GM18499 (cell line): Measurements from ENCODE around the gene SERPINB1.

Experiments used
- ATAC-seq: cut with Tn5 transposase; IDR thresholded peaks from one replicate; pipeline ENCODE4 v1.9.1; 2021; ENCODE audit warnings: moderate number of reproducible peaks; ENCODE audit not compliant: insufficient read depth, unreplicated experiment

SERPINB1 gene

GRCh38 chr6:2851727-2852513, 10.3 kb upstream of the SERPINB1 start:
- ATAC-seq: no peak

GRCh38 chr6:2850538-2851113, 9.0 kb upstream of the SERPINB1 start:
- ATAC-seq: no peak

- no peak for ATAC-seq
Observed at GRCh38 chr6:2848851-2849250, 7.2 kb upstream of the SERPINB1 start.

GRCh38 chr6:2845880-2846208, 4.2 kb upstream of the SERPINB1 start:
- no peak for ATAC-seq

- no peak for ATAC-seq
Observed at GRCh38 chr6:2844008-2844407, 2.3 kb upstream of the SERPINB1 start.

- no peak for ATAC-seq
Observed at GRCh38 chr6:2843138-2843740, 1.6 kb upstream of the SERPINB1 start.

GRCh38 chr6:2842139-2842552, 483 bp upstream of the SERPINB1 start:
- ATAC-seq: no peak

- no peak for ATAC-seq
Observed at GRCh38 chr6:2840749-2841061, 958 bp downstream of the SERPINB1 start.

GRCh38 chr6:2839982-2840748, 1.5 kb downstream of the SERPINB1 start:
- no peak for ATAC-seq

GRCh38 chr6:2839195-2839981, 2.3 kb downstream of the SERPINB1 start:
- no peak for ATAC-seq

- no peak for ATAC-seq
Observed at GRCh38 chr6:2838251-2838650, 3.4 kb downstream of the SERPINB1 start.

GRCh38 chr6:2834262-2834661, 7.4 kb downstream of the SERPINB1 start:
- no peak for ATAC-seq

- ATAC-seq: no peak
Observed at GRCh38 chr6:2831392-2831791, 10.3 kb downstream of the SERPINB1 start.

- ATAC-seq: no peak
Observed at GRCh38 chr6:2830183-2830582, 11.5 kb downstream of the SERPINB1 start.

- no peak for ATAC-seq
Observed at GRCh38 chr6:2829253-2829652, 12.4 kb downstream of the SERPINB1 start.

GRCh38 chr6:2828629-2829028, 13.0 kb downstream of the SERPINB1 start:
- no peak for ATAC-seq

- no peak for ATAC-seq
Observed at GRCh38 chr6:2827142-2827541, 14.5 kb downstream of the SERPINB1 start.

GRCh38 chr6:2826131-2826530, 15.5 kb downstream of the SERPINB1 start:
- no peak for ATAC-seq

GRCh38 chr6:2823104-2823850, 18.4 kb downstream of the SERPINB1 start:
- no peak for ATAC-seq

- no peak for ATAC-seq
Observed at GRCh38 chr6:2821554-2821953, 20.1 kb downstream of the SERPINB1 start.
